CD4-positive, CD25-positive, alpha-beta regulatory T cell (primary cell): Measurements from ENCODE around the gene SEC24B. TPM values are rescaled to one million over a fixed set of nuclear protein-coding genes. Genes with fewer than 3 reads are reported as not detected.
"Not testable (repeated sequence)": the region's sequence is repeated elsewhere in the genome, so short reads cannot be mapped to it uniquely, and the experiment has no call there.

Experiments
- ATAC-seq, 2 donors: fragments of 150-1000 bp; cut with Tn5 transposase; one replicate each; pipeline ENCODE4 v1.10.0; 2021; ENCODE audit warnings: low read depth in 2 of 2, moderate number of reproducible peaks in 2 of 2, moderate library complexity in 1 of 2
- DNase-seq, 3 donors: peaks; one replicate each; pipeline versions ENCODE4 v3.0.0 to v3.0.0-alpha.2; 2012 to 2022; ENCODE audit warnings: mixed read lengths in 1 of 3
- H3K27ac ChIP-seq: one replicate; pipeline ENCODE4 v1.7.0; 2013; ENCODE audit warnings: mild to moderate bottlenecking, low read length; ENCODE audit not compliant: insufficient read depth, poor library complexity, severe bottlenecking
- H3K27me3 ChIP-seq: one replicate; pipeline ENCODE4 v1.7.0; 2013; ENCODE audit warnings: low read length; ENCODE audit not compliant: control insufficient read depth, insufficient read depth
- H3K36me3 ChIP-seq: one replicate; pipeline ENCODE4 v1.7.0; 2013; ENCODE audit warnings: mild to moderate bottlenecking, low read length, moderate library complexity; ENCODE audit not compliant: control insufficient read depth, insufficient read depth
- H3K4me1 ChIP-seq: 2 replicates; pipeline ENCODE4 v1.7.0; 2013; ENCODE audit warnings: mild to moderate bottlenecking, low read length; ENCODE audit not compliant: insufficient read depth, control insufficient read depth, poor library complexity, severe bottlenecking
- H3K4me3 ChIP-seq: one replicate; pipeline ENCODE4 v1.7.0; 2013; ENCODE audit warnings: low read depth, mild to moderate bottlenecking, low read length, moderate library complexity
- H3K9me3 ChIP-seq, 2 experiments: 1 replicate in 1 of 2; 2 replicates in 1 of 2; pipeline ENCODE4 v1.7.0; 2013; ENCODE audit warnings: low read length in 2 of 2, mild to moderate bottlenecking in 1 of 2, moderate library complexity in 1 of 2; ENCODE audit not compliant: control insufficient read depth in 2 of 2
- H3K27ac Mint-ChIP-seq, 3 donors: one replicate each; pipeline ENCODE4 v1.8.0; 2020 to 2022; ENCODE audit warnings: mild to moderate bottlenecking in 3 of 3, mixed read lengths in 3 of 3, moderate library complexity in 2 of 3
- H3K27me3 Mint-ChIP-seq: one replicate; pipeline ENCODE4 v1.8.0; 2022; ENCODE audit warnings: mild to moderate bottlenecking, mixed read lengths
- H3K36me3 Mint-ChIP-seq: one replicate; pipeline ENCODE4 v1.8.0; 2020; ENCODE audit warnings: mixed read lengths
- H3K4me1 Mint-ChIP-seq, 4 donors: one replicate each; pipeline ENCODE4 v1.8.0; 2020 to 2022; ENCODE audit warnings: mixed read lengths in 4 of 4, mild to moderate bottlenecking in 1 of 4
- H3K4me3 Mint-ChIP-seq, 4 donors: one replicate each; pipeline ENCODE4 v1.8.0; 2020 to 2022; ENCODE audit warnings: mild to moderate bottlenecking in 4 of 4, mixed read lengths in 4 of 4, moderate library complexity in 3 of 4
- H3K9me3 Mint-ChIP-seq, 7 donors: one replicate each; pipeline ENCODE4 v1.8.0; 2020 to 2022; ENCODE audit warnings: mixed read lengths in 7 of 7, mild to moderate bottlenecking in 3 of 7, moderate library complexity in 2 of 7
- polyA plus RNA-seq, 4 donors: library from polyadenylated mRNA; unstranded; fragments of 300-500 nt; fragmentation: Illumina TruSeq; gene quantifications; one replicate each; pipeline ENCODE4 v1.2.3, GENCODE V29; 2021
- total RNA-seq: library from RNA; stranded (reverse); gene quantifications from one replicate; pipeline ENCODE4 v1.2.3, GENCODE V29; 2022

SEC24B gene
- total and polyA plus RNA-seq, 5 donors from 2014 or later, result 11.3 to 42.7 (median 16.6) TPM

DNA sequence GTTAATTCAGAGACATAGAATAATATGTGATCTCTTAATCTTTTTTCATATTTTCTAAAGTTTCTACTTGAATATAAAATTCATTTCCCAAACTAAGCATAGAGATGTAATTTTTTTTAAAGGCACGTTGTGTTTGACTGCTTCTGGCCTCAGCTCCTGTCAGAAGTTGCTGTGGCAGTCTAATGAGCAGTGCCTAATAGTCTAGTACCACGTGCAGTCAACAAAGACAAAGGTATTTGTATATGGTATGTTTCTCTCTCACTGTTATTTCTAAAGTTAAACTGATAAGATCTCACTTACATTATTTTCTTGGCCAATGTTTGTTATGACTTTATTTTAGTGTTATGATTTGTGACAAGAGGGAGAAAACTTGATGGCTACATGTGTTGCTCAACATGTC, 77.8 kb downstream of the SEC24B start:
- no peak overlapping the region for H3K27ac Mint-ChIP-seq
- H3K4me3 Mint-ChIP-seq, result no peak overlapping the region
- H3K4me3 ChIP-seq, result no peak overlapping the region
- ATAC-seq (no peak), DNase-seq (no peak)
- no peaks in the 10 kb centered on the region for H3K4me1 ChIP-seq
- no peaks in the 10 kb centered on the region for H3K9me3 ChIP-seq
- H3K36me3 Mint-ChIP-seq, result peaks cover 30% of the 10 kb centered on the region
- H3K4me1 Mint-ChIP-seq, result peaks cover 0 to 6% (median 4%) of the 10 kb centered on the region in 4 donors
- H3K9me3 Mint-ChIP-seq, result peaks cover 0 to 2% (median 0%) of the 10 kb centered on the region in 7 donors
- H3K27me3 ChIP-seq, result no peaks in the 10 kb centered on the region
- H3K27me3 Mint-ChIP-seq, result no peaks in the 10 kb centered on the region
- H3K27ac ChIP-seq, result no peak overlapping the region
- peaks cover 68% of the 10 kb centered on the region for H3K36me3 ChIP-seq

DNA sequence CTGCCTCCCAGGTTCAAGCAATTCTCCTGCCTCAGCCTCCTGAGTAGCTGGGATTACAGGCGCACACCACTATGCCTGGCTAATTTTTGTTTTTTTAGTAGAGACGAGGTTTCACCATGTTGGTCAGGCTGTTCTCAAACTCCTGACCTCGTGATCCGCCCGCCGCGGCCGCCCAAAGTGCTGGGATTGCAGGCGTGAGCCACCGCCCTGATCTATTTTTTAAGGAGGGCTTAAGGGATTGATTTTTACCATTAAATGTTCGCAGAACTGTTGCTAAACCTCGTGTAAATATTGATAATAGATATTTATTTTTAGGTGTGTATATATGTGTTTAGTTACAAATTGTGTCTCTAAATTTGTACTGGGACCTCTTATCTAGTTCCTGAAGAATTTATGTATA, 79.8 kb downstream of the SEC24B start:
- H3K9me3 Mint-ChIP-seq, H3K9me3 ChIP-seq, H3K4me1 ChIP-seq, H3K27ac ChIP-seq, ATAC-seq, DNase-seq, H3K27ac Mint-ChIP-seq, H3K4me3 ChIP-seq, H3K27me3 ChIP-seq, H3K27me3 Mint-ChIP-seq, H3K4me3 Mint-ChIP-seq: not testable (repeated sequence)
- Mint-ChIP-seq H3K4me1 (peaks cover 0 to 12% (median 5%) of the 10 kb centered on the region in 4 donors), H3K36me3 (peaks cover 41% of the 10 kb centered on the region)
- peaks cover 65% of the 10 kb centered on the region for H3K36me3 ChIP-seq

- Mint-ChIP-seq H3K4me3 (no peak overlapping the region), H3K27me3 (no peaks in the 10 kb centered on the region), H3K36me3 (peaks cover 44% of the 10 kb centered on the region), H3K4me1 (peaks cover 0 to 9% (median under 1%) of the 10 kb centered on the region in 4 donors), H3K9me3 (no peaks in the 10 kb centered on the region), H3K27ac (no peak overlapping the region)
- ATAC-seq (no peak), DNase-seq (no peak)
- H3K27ac ChIP-seq, result no peak overlapping the region
- H3K4me1 ChIP-seq, result no peaks in the 10 kb centered on the region
- no peak overlapping the region for H3K4me3 ChIP-seq
- peaks cover 63% of the 10 kb centered on the region for H3K36me3 ChIP-seq
- no peaks in the 10 kb centered on the region for H3K27me3 ChIP-seq
- no peaks in the 10 kb centered on the region for H3K9me3 ChIP-seq
Measured at GRCh38 chr4:109532182-109532581, 98.6 kb downstream of the SEC24B start.

DNA sequence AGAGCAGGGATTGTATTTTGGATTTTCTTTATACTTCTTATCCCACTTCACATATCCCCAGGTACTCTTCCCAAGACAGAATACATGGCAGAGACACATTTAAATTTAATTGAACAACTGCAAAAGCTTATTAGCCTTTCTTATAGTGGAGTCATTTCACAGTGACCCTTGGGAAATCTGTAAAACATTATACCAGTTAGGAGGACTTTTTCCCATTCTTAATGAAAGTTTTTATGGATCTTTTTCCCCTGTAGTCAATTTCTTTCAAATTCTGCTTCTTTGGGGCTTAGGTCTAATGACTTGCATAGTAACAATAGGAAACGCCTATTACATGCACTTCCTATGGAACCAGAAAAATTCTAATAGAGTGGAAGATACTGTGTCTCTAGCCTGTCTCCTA, 111.8 kb downstream of the SEC24B start:
- H3K4me1 ChIP-seq, result no peaks in the 10 kb centered on the region
- Mint-ChIP-seq H3K4me1 (peaks cover 21 to 34% (median 25%) of the 10 kb centered on the region in 4 donors), H3K27ac (no peak overlapping the region), H3K4me3 (no peak overlapping the region), H3K36me3 (peaks cover 13% of the 10 kb centered on the region), H3K9me3 (peaks cover 0 to 2% (median 0%) of the 10 kb centered on the region in 7 donors), H3K27me3 (no peaks in the 10 kb centered on the region)
- H3K9me3 ChIP-seq, result no peaks in the 10 kb centered on the region
- H3K27ac ChIP-seq, result no peak overlapping the region
- H3K36me3 ChIP-seq, result peaks cover 12% of the 10 kb centered on the region
- no peak for ATAC-seq
- H3K27me3 ChIP-seq, result no peaks in the 10 kb centered on the region
- H3K4me3 ChIP-seq, result no peak overlapping the region
- no peak for DNase-seq

DNA sequence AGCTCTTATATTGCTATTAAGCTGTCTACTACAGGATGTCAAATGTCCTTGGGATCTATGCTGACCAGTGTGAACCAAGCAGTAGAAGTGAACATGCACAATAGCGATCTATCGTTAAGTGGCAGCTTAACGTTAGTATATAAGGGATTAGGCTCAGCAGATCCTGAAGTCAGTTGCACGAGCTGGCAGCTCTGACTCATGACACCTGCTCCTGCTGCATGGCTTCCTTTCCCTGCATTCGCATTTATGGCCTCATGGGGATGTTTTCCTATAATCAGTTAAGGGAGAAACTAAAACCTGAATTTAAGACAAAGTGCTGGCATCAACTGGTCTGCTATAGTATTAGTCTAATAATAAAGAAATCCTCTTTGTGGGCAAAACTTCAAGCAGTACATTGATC, 113.8 kb downstream of the SEC24B start:
- Histone ChIP-seq H3K27me3 (no peaks in the 10 kb centered on the region), H3K36me3 (peaks cover 5% of the 10 kb centered on the region), H3K4me3 (no peak overlapping the region), H3K9me3 (no peaks in the 10 kb centered on the region), H3K27ac (no peak overlapping the region), H3K4me1 (no peaks in the 10 kb centered on the region)
- ATAC-seq (no peak), DNase-seq (no peak)
- H3K4me1 Mint-ChIP-seq, result peaks cover 20 to 32% (median 29%) of the 10 kb centered on the region in 4 donors
- H3K9me3 Mint-ChIP-seq, result peaks cover 0 to 2% (median 0%) of the 10 kb centered on the region in 7 donors
- H3K4me3 Mint-ChIP-seq, result no peak overlapping the region
- no peaks in the 10 kb centered on the region for H3K27me3 Mint-ChIP-seq
- no peak overlapping the region for H3K27ac Mint-ChIP-seq
- H3K36me3 Mint-ChIP-seq, result peaks cover 11% of the 10 kb centered on the region

- peak overlapping the region; percentile 3 to 77 (median 54) for H3K27ac Mint-ChIP-seq
Measured at GRCh38 chr4:109548655-109549054, 115.0 kb downstream of the SEC24B start.

DNA sequence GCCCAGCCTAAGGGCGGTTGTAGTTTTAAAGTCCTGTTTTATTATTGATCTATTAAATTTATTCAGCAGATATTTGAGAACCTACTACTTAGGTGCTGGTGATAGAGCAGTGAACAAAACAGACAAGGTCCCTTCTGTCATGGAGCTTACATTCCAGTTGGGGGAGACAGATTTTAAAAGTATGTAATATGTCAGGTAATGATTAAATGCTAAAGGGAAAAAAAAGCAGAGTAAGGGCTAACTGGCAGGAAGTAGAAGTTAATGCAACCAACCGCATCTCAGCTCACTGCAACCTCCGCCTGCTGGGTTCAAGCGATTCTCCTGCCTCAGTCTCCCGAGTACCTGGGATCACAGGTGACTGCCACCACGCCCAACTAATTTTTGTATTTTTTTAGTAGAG, 118.6 kb downstream of the SEC24B start:
- no peaks in the 10 kb centered on the region for H3K27me3 ChIP-seq
- DNase-seq (peak in 1 of 3 donors; percentile 13), ATAC-seq (no peak)
- H3K9me3 Mint-ChIP-seq, result peaks cover 0 to 2% (median 0%) of the 10 kb centered on the region in 7 donors
- H3K36me3 Mint-ChIP-seq, result peaks cover 13% of the 10 kb centered on the region
- H3K27me3 Mint-ChIP-seq, result no peaks in the 10 kb centered on the region
- no peaks in the 10 kb centered on the region for H3K4me1 ChIP-seq
- no peak overlapping the region for H3K27ac ChIP-seq
- peak overlapping the region in 1 of 3 donors; percentile 43 for H3K27ac Mint-ChIP-seq
- no peaks in the 10 kb centered on the region for H3K36me3 ChIP-seq
- H3K4me3 ChIP-seq, result no peak overlapping the region
- H3K4me3 Mint-ChIP-seq, result no peak overlapping the region
- H3K4me1 Mint-ChIP-seq, result peaks cover 22 to 47% (median 33%) of the 10 kb centered on the region in 4 donors
- H3K9me3 ChIP-seq, result no peaks in the 10 kb centered on the region

More at GRCh38 chr4:109548655-109549054, 115.0 kb downstream of the SEC24B start:
- no peaks in the 10 kb centered on the region for H3K9me3 ChIP-seq
- H3K4me1 ChIP-seq, result no peaks in the 10 kb centered on the region
- peaks cover 19 to 35% (median 28%) of the 10 kb centered on the region in 4 donors for H3K4me1 Mint-ChIP-seq
- DNase-seq, result peak in 1 of 3 donors; percentile 23
- peaks cover 5% of the 10 kb centered on the region for H3K36me3 Mint-ChIP-seq
- H3K27me3 Mint-ChIP-seq, result no peaks in the 10 kb centered on the region
- no peak overlapping the region for H3K4me3 Mint-ChIP-seq
- H3K9me3 Mint-ChIP-seq, result no peaks in the 10 kb centered on the region
- ATAC-seq, result peak; percentile 37 to 43
- H3K4me3 ChIP-seq, result no peak overlapping the region
- no peak overlapping the region for H3K27ac ChIP-seq
- no peaks in the 10 kb centered on the region for H3K27me3 ChIP-seq
- no peaks in the 10 kb centered on the region for H3K36me3 ChIP-seq

DNA sequence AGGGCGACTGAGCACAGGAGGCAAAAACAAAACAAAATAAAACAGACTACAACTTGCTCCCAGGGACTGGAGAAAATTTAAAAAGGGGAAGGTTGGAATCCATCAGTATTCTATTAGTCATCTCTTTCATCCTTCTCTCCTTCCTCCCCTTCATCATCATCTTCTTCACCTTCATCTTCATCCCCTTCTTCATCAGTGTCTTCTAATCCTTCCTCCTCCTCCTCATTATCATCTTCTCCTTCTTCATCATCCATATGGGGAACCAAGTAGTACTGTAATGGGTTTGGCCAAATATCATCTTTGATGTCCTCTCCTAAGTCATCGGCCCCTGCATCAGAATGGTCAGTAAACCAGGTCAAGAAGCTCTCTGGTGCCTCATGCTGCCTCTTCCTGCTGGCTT, 119.5 kb downstream of the SEC24B start:
- H3K4me1 Mint-ChIP-seq, result peaks cover 18 to 40% (median 29%) of the 10 kb centered on the region in 4 donors
- no peaks in the 10 kb centered on the region for H3K27me3 Mint-ChIP-seq
- H3K36me3 Mint-ChIP-seq, result peaks cover 13% of the 10 kb centered on the region
- ATAC-seq (no peak), DNase-seq (no peak)
- H3K9me3 ChIP-seq, result no peaks in the 10 kb centered on the region
- no peaks in the 10 kb centered on the region for H3K4me1 ChIP-seq
- no peaks in the 10 kb centered on the region for H3K36me3 ChIP-seq
- H3K9me3 Mint-ChIP-seq, result peaks cover 0 to 2% (median 0%) of the 10 kb centered on the region in 7 donors
- peak overlapping the region in 2 of 3 donors; percentile 1 to 16 for H3K27ac Mint-ChIP-seq
- H3K27ac ChIP-seq, result no peak overlapping the region
- H3K4me3 ChIP-seq, result no peak overlapping the region
- no peak overlapping the region for H3K4me3 Mint-ChIP-seq
- H3K27me3 ChIP-seq, result no peaks in the 10 kb centered on the region
